Measurements from ENCODE around the gene CELSR2. TPM values are rescaled to one million over a fixed set of nuclear protein-coding genes. Genes with fewer than 3 reads are reported as not detected.

Gene CELSR2
- polyA plus RNA-seq, 2 of the 4 experiments (the other 2 are of a cell fraction), result 2.5 to 5.9 TPM

- no peak overlapping the region for H3K4me3 ChIP-seq
- TF ChIP-seq HMGXB4 (CRISPR knock-in tag; IDR thresholded peaks at IDR 0.05; ENCODE audit: borderline replicate concordance) (no peak), HEYL (CRISPR knock-in tag; IDR thresholded peaks at IDR 0.05) (no peak)
- POLR2A ChIA-PET, result no interaction called here
- FAIRE-seq, result no peak
- 85% methylated on average over 7 of the region's 13 CpGs for WGBS (ENCODE audit: missing lambda C conversion rate)
- H3K4me1 ChIP-seq, result peaks cover 45% of the 10 kb centered on the region
- no peak for DNase-seq (ENCODE audit: low read depth in 1 of 2, low spot score in 1 of 2)
- H3K9me3 ChIP-seq, result no peaks in the 10 kb centered on the region
- H3K27ac ChIP-seq, result peak overlapping the region; percentile 95 to 99
- no peak for ATAC-seq
- no peak overlapping the region for H3K4me2 ChIP-seq
- CTCF ChIA-PET, result interaction anchor here (0.6 to 1.7 kb wide), 2 partner anchors 126 to 239 kb away, joined by 3 to 9 read pairs; partner anchors contain the start of gene SORT1
Measured at GRCh38 chr1:109272021-109272799, 22.9 kb downstream of the CELSR2 start.

- H3K4me3 ChIP-seq, result no peak overlapping the region
- DNase-seq (ENCODE audit: low read depth in 1 of 2, low spot score in 1 of 2), result peak in 1 of 2 experiments; percentile 43
- no peak for FAIRE-seq
- POLR2A ChIA-PET, result no interaction called here
- peak in 1 of 2 experiments; percentile 21; a peak in 3 of 6 replicates for ATAC-seq
- WGBS (ENCODE audit: missing lambda C conversion rate), result 88% methylated on average over 4 of the region's 16 CpGs
- H3K27ac ChIP-seq, result peak overlapping the region; percentile 95 to 99
- peaks cover 53% of the 10 kb centered on the region for H3K4me1 ChIP-seq
- no peaks in the 10 kb centered on the region for H3K9me3 ChIP-seq
- H3K4me2 ChIP-seq, result peak overlapping the region; percentile 83
- CTCF ChIA-PET, result interaction anchor here (0.6 to 1.7 kb wide), 3 partner anchors 8 to 240 kb away, joined by 3 to 9 read pairs (median 5); partner anchors contain the start of gene SORT1
- no peak for TF ChIP-seq RFX5 (IDR thresholded peaks at IDR 0.05)
Measured at GRCh38 chr1:109272831-109273547, 23.6 kb downstream of the CELSR2 start.

GRCh38 chr1:109273570-109274288, 24.4 kb downstream of the CELSR2 start:
- Histone ChIP-seq H3K9me3 (no peaks in the 10 kb centered on the region), H3K4me3 (no peak overlapping the region), H3K4me1 (peaks cover 53% of the 10 kb centered on the region), H3K27ac (peak overlapping the region; percentile 95 to 99), H3K4me2 (peak overlapping the region; percentile 83)
- ChIA-PET POLR2A (interaction anchor here (0.9 kb wide), 1 partner anchor 9 kb away, joined by 3 read pairs; the partner anchor contains the start of gene PSRC1), CTCF (interaction anchor here (1.2 to 1.7 kb wide), 2 partner anchors 9 to 125 kb away, joined by 5 to 9 read pairs; partner anchors contain the start of gene SORT1)
- no peak for FAIRE-seq
- ATAC-seq, result no peak
- DNase-seq (ENCODE audit: low read depth in 1 of 2, low spot score in 1 of 2), result no peak
- 95% methylated on average over 15 of the region's 30 CpGs for WGBS (ENCODE audit: missing lambda C conversion rate)
- TF ChIP-seq HEYL (CRISPR knock-in tag; IDR thresholded peaks at IDR 0.05), result no peak

GRCh38 chr1:109274533-109275476, 25.5 kb downstream of the CELSR2 start:
- FAIRE-seq (no peak), ATAC-seq (peak; percentile 87 to 88), DNase-seq (ENCODE audit: low read depth in 1 of 2, low spot score in 1 of 2) (peak; percentile 76 to 94)
- H3K9me3 ChIP-seq, result no peaks in the 10 kb centered on the region
- H3K4me2 ChIP-seq, result peak overlapping the region; percentile 83
- CTCF ChIA-PET, result interaction anchor here (5.1 to 5.7 kb wide), 2 partner anchors 12 to 127 kb away, joined by 31 to 107 read pairs; partner anchors contain the start of gene SORT1
- peaks cover 53% of the 10 kb centered on the region for H3K4me1 ChIP-seq
- H3K4me3 ChIP-seq, result peak overlapping the region; percentile 11; the same call in 1 of the 3 replicates
- WGBS (ENCODE audit: missing lambda C conversion rate), result 3% methylated on average over 11 of the region's 24 CpGs
- H3K27ac ChIP-seq, result peak overlapping the region; percentile 95 to 99
- POLR2A ChIA-PET, result no interaction called here
- TF ChIP-seq FOXS1 (CRISPR knock-in tag; IDR thresholded peaks at IDR 0.05), result no peak
- peak in 1 of 2 experiments; percentile 60; a peak in 1 of 5 replicates for TF ChIP-seq EP300 (IDR thresholded peaks at IDR 0.05)
- peak; percentile 16; the same call in 1 of the 2 replicates for TF ChIP-seq JUNB (IDR thresholded peaks at IDR 0.05)
- no peak for TF ChIP-seq PHF8 (IDR thresholded peaks at IDR 0.05; ENCODE audit: borderline replicate concordance, low read depth)
- no peak for TF ChIP-seq ELK1 (IDR thresholded peaks at IDR 0.05; ENCODE audit: low read depth, low read length)
- no peak for TF ChIP-seq HOXB5 (CRISPR knock-in tag; IDR thresholded peaks at IDR 0.05)
- TF ChIP-seq BCL3 (IDR thresholded peaks at IDR 0.05), result 0 out of 3 replicates have a peak, but pooled peaks have one; percentile 50
- TF ChIP-seq ZC3H11A (IDR thresholded peaks at IDR 0.05), result no peak
- no peak for TF ChIP-seq MAFK (IDR thresholded peaks at IDR 0.05; ENCODE audit: partially characterized antibody)
- no peak for TF ChIP-seq CBX8 (IDR thresholded peaks at IDR 0.05)
- TF ChIP-seq CEBPB (IDR thresholded peaks at IDR 0.05), result no peak
- TF ChIP-seq HOXB13 (CRISPR knock-in tag; IDR thresholded peaks at IDR 0.05; ENCODE audit: low read depth), result no peak
- TF ChIP-seq BHLHE40 (IDR thresholded peaks at IDR 0.05; ENCODE audit: low read depth, low read length), result no peak
- TF ChIP-seq HES2 (IDR thresholded peaks at IDR 0.05), result no peak
- no peak for TF ChIP-seq ZFP36 (IDR thresholded peaks at IDR 0.05; ENCODE audit: borderline replicate concordance, partially characterized antibody)
- TF ChIP-seq RNF2 (IDR thresholded peaks at IDR 0.05; ENCODE audit: borderline replicate concordance, low read depth), result no peak

Data from A549 (cell line).